NCI-H1694 (cell line): ENCODE results near the gene TNNT2.
A peak's percentile ranks its signal among the peaks of the same experiment; 100 is the strongest.

Experiments
- DNase-seq: peaks from one replicate; lab custom pipeline; 2025; lab: John Stamatoyannopoulos, UW

The TNNT2 gene

DNA sequence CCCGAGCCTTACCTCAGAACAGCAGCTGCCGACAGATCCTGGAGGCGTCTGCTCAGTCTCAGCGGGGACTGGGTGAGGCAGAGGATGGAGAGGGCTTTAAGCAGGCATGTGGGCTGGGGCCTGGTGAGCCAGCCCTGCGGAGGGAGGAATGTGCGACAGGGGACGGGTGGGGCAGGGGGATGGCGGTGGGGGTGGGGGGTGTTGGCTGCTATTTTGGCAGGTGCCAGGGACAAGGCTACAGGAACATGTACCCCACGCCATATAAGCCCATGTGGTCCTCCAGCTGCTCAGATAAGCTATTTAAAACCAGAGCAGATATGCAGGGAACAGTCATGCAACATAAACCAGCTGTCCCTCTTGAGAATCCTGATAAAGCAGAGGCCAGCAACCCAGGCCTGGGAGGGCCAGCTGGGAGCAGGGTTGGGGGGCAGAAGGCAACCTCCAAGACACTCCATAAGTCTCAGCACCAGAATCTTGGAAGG, at the start of gene TNNT2:
TNNT2 (minus strand) TSS at position 70 of the 482 bp plus-strand sequence. CDS start 4,426 bp downstream, outside the sequence.
- peak; percentile 33 for DNase-seq

DNA sequence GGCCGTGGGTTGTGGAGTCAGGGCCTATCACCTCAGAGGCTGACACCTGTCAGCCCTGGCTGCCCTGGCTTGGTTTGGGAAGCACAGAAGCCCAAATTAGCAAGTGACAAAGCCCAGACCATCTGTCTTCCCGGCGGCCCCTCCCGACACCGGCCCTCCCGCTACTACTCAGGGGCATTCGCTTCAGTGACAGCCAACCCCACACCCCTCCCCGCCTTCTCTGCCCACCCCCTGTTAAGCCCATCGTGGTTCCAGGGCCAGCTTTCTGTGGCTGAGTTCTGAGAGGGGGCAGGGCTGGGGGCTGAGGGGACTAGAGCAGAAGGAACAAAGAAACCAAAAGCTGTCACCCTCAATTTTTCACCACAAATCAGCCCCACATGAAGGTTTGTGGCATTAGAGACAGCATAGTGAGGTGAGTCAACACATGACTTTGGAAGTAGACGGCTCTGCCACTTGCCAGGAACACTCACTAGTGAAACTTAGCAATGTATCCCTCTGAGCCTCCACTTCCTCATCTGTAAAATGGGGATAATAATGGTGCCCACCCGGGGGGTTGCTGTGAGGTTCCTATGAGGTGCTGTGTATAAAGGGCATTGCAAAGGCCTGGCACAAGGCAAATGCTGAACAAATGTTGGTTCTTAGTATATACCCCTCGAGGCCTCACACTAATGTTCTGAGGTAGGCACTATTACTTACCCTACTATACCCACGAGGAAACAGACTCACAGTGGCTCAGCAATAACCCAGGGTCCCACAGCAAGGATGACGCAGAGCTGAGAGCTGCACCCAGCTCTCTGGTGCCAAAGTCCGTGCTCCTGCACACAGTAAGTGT, 49.2 kb upstream of the TNNT2 start:
- DNase-seq, result peak; percentile 70

GRCh38 chr1:201424146-201424545, 46.7 kb upstream of the TNNT2 start:
- DNase-seq, result no peak

DNA sequence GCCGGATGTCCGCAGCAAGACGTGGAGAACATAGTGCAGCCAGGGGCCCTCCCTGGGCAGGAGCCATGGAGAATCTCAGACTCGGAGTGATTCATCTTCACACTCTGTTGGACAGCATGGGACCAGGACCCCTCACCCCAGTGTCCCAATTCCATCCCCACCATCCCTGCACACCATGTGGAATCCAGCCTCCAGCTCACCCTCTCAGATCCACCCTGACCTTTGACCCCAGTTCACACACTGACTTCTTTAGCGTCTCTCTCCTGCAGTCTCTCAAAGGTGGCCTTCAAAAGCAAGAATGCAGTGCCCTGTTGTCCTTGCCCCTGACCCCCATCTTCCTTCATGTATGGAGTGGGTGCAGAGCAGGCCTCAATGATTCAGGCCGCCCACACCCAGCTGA, 46.2 kb upstream of the TNNT2 start:
- DNase-seq, result no peak

DNA sequence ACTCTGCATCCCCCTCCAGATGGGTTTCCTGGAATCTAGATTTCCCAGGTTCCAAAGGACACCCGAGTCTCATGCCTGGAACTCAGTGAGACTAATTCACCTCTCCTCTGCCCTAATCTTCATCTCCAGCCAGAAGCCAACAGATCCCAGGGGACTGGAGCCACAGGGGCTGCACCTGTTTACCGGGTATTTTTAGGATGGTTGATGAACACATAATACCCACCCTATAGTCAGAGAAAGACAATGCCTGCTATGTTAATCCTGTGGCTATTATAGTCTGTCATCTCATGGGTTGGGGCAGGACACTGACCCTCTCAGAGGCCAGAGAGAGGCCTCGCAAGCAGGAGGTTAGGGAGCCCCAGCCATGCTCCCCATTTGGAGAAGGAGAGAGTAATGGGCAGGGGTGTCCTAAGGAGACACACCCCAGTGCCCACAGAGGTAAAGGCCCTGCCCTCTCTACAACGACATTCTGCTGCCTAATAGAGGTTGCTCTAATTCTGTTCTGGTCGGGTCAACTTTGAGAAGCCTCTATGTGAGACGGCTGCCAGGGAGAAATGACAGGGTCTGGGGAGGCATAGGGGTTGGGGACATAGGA, 45.1 kb upstream of the TNNT2 start:
- no peak for DNase-seq

DNA sequence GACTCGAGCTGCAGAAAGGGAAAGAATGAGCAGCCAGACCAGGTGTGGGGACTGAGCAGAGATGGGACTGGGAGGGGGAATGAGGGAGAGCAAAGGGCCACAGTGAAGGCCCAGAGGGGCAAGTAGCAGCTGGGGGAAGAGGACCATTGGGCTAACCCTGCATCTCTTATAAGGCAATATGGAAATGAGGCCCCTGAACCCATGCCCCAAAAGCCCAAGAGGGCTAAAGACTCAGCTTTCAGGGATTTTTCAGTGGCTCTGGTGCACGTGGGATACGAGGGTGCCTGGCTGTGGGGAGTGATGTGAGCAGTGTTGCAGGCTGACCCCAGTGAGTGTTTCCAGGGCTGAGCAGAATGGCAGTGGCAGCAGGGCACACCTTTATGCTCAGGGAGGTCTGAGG, 44.5 kb upstream of the TNNT2 start:
- no peak for DNase-seq

GRCh38 chr1:201421041-201421440, 43.6 kb upstream of the TNNT2 start:
- DNase-seq, result no peak

- DNase-seq, result no peak
Measured at GRCh38 chr1:201420608-201421002, 43.1 kb upstream of the TNNT2 start.

DNA sequence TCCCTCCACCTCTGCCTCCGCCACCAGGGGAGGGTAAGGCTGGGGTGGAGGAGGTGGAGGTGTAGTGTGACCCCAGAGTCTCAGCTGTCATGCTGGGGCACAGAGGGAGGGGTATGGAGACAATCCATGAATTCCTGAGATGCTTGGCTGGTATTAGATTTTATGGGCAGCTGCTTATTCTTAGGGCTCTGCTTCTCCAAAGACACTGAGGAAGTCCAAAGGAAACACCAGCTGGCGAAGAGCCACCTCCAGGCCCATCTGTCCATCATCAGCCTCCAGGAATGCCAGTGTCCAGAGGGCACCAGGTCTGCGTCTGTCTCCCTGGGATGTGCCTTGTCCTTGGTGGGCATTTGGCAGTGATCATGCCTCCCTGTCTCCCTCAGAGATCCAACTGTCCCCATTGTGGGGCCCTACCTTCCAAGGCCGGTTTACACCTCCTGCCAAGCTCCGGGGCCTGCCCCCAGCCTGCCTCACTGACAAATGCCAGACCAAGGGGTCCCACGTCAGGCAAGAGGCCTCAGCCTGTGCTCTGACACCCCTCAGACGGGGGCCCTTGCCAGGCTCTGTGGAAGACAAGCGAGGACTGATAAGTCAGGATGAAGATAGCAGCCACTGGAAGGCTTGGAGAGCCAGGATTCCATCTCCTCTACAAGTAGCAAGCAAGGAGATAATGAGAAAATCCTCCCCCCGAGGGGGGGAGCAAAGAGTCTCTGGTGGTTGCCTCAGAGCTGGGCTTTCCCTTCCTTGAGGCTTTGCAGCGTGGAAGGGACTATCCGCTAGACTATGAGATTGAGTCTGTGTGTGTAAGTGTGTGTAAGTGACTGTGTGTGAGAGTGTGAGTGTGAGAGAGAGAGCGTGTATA, 42.5 kb upstream of the TNNT2 start:
- DNase-seq, result no peak

DNA sequence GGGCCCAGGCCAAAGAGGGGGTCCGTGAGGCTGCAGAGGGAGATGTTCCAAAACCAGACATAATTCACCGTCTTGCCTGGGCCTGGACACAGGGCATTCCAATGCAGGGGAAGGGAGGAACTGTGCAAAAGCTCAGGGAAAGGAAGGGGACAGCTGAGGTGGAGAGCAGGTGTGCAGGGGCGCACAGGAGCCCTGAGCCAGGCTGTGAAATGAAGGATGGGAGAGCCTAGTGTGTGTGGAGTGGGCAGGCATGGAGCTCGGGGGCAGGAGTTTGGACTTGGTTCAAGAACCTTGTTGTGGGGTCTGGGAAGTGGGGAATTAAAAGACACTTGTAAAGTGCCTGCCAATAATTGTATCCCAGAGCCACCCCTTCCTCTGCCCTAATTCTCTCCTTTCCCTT, 41.8 kb upstream of the TNNT2 start:
- DNase-seq, result no peak

GRCh38 chr1:201418461-201418860, 41.0 kb upstream of the TNNT2 start:
- DNase-seq, result no peak

- DNase-seq, result no peak
Measured at GRCh38 chr1:201414051-201414738, 36.7 kb upstream of the TNNT2 start.

GRCh38 chr1:201411292-201411691, 33.8 kb upstream of the TNNT2 start:
- no peak for DNase-seq

DNA sequence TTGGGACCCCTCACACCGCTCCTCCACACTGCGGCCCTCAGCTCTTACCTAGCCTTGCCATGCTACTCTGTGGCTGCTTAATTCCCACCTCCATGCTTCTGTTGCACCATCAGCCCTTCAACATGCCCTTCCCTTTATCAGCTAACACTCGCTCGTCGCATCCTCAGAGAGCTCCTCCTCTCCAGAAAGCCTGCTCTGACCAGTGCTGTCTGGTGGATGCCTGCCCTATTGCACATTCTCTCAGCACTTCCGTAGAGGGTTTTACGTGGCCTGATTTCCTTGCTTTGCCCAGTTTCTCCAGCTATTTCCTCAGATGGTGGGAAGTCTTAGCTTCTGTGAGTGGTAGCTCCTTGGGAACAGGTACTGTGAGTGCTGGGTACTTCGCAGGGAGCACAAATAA, 32.0 kb upstream of the TNNT2 start:
- no peak for DNase-seq

- no peak for DNase-seq
Measured at GRCh38 chr1:201408834-201409200, 31.3 kb upstream of the TNNT2 start.

GRCh38 chr1:201408176-201408833, 30.8 kb upstream of the TNNT2 start:
- peak; percentile 88 for DNase-seq

- no peak for DNase-seq
Measured at GRCh38 chr1:201406831-201407406, 29.4 kb upstream of the TNNT2 start.

GRCh38 chr1:201405484-201405831, 28.0 kb upstream of the TNNT2 start:
- DNase-seq, result no peak

DNA sequence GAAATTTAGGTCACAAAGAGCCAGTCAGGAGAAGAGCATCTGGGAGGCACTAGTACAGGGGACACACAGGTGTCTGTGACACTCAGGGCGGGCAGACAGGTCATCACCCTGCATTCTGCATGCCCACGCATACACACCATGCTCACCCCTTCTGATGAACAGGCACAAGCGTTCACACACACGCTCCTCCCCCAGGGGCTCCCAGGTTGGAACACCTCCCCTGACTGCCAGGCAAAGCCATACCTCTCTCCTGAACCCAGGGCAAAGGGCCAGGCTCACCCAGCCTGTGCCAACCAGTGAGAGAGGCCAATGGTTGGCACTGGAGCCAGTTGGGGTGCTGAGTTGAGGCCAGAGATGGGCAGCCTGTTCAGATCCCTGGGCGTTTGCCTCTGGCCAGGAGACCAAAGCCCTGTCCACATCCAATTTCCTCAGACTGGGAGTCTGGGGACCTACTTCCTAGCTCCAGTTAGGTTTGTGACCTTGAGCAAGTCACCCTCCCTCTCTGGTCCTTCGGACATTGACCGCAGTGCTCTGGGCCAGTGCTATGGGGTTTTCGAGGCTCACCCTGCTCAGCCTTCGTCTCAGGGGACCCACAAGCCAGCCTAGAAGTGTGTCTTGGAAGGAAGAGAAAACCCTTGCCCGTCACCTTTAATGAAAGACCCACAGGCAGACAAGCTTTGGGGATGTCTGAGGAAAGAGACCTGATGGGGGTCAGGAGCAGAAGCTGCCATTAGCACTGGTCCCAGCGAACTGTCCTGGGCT, 27.4 kb upstream of the TNNT2 start:
- no peak for DNase-seq

DNA sequence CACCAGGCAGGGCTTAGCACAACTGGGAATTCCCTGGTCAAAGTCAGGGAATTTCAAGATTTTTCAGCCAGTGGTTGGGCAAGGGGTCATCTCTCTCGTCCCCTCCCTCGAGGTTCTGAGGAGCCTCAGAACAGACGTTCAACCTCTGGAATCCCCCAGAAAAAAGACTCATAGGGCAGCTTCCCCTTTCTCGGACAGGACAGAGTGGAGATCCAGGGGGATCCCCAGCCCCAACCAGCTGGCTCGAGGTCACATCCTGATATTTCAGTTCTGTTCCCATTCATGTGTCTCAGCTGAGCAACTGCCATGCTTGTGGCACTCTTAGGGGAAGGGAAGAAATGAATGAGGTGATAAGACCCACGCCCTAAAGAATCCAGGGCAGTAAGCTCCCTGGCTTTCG, 26.6 kb upstream of the TNNT2 start:
- DNase-seq, result no peak
